ENCODE results near the gene CRMP1. TPM values are rescaled to one million over a fixed set of nuclear protein-coding genes. Genes with fewer than 3 reads are reported as not detected.

The CRMP1 gene
- total RNA-seq, 3 donors from 2014 or later (not counting 1 experiment from before 2014, with no cell fraction given) = not detected

GRCh38 chr4:5933996-5934831 is 41.3 kb upstream of the CRMP1 start:
- Histone ChIP-seq H3K27me3 (ENCODE audit: control insufficient read depth, insufficient read depth, low read length) (peaks cover 3% of the 10 kb centered on the region), H3K4me1 (ENCODE audit: control insufficient read depth, insufficient read depth, low read length) (no peaks in the 10 kb centered on the region), H3K4me3 (ENCODE audit: low read length) (no peak overlapping the region), H3K27ac (ENCODE audit: low read length) (no peak overlapping the region), H3K9me3 (ENCODE audit: control insufficient read depth, insufficient read depth, low read length) (no peaks in the 10 kb centered on the region), H3K36me3 (ENCODE audit: control insufficient read depth, insufficient read depth, low read length) (no peaks in the 10 kb centered on the region)
- no peak for DNase-seq
- intact Hi-C loops (cut with micrococcal nuclease) = no loop called here
- no peak overlapping the region for H3K27ac Mint-ChIP-seq
- peaks cover under 1 to 4% of the 10 kb centered on the region in 2 donors for H3K27me3 Mint-ChIP-seq (ENCODE audit: low read depth in 2 of 2)
- no peak for TF ChIP-seq CTCF (IDR thresholded peaks at IDR 0.05)
- ATAC-seq = no peak
- no peaks in the 10 kb centered on the region for H3K4me1 Mint-ChIP-seq
- H3K36me3 Mint-ChIP-seq = no peaks in the 10 kb centered on the region
- H3K9me3 Mint-ChIP-seq = no peaks in the 10 kb centered on the region
- WGBS (ENCODE audit: insufficient coverage) = 78% methylated on average over 14 of the region's 16 CpGs
- no peak overlapping the region for H3K4me3 Mint-ChIP-seq

- intact Hi-C loops (cut with micrococcal nuclease) = no loop called here
- H3K9me3 Mint-ChIP-seq = no peaks in the 10 kb centered on the region
- H3K36me3 Mint-ChIP-seq = no peaks in the 10 kb centered on the region
- no peak overlapping the region for H3K4me3 Mint-ChIP-seq
- peaks cover 0 to 4% of the 10 kb centered on the region in 2 donors for H3K27me3 Mint-ChIP-seq (ENCODE audit: low read depth in 2 of 2)
- no peaks in the 10 kb centered on the region for H3K9me3 ChIP-seq (ENCODE audit: control insufficient read depth, insufficient read depth, low read length)
- 76% methylated on average over 3 of the region's 4 CpGs for WGBS (ENCODE audit: insufficient coverage)
- H3K4me3 ChIP-seq (ENCODE audit: low read length) = no peak overlapping the region
- TF ChIP-seq CTCF (IDR thresholded peaks at IDR 0.05) = no peak
- peaks cover 3% of the 10 kb centered on the region for H3K27me3 ChIP-seq (ENCODE audit: control insufficient read depth, insufficient read depth, low read length)
- H3K27ac ChIP-seq (ENCODE audit: low read length) = no peak overlapping the region
- H3K4me1 ChIP-seq (ENCODE audit: control insufficient read depth, insufficient read depth, low read length) = no peaks in the 10 kb centered on the region
- no peak for ATAC-seq
- H3K27ac Mint-ChIP-seq = no peak overlapping the region
- H3K36me3 ChIP-seq (ENCODE audit: control insufficient read depth, insufficient read depth, low read length) = no peaks in the 10 kb centered on the region
- H3K4me1 Mint-ChIP-seq = no peaks in the 10 kb centered on the region
- DNase-seq = no peak
Observed at GRCh38 chr4:5933116-5933515, 40.2 kb upstream of the CRMP1 start.

- Histone ChIP-seq H3K4me3 (ENCODE audit: low read length) (no peak overlapping the region), H3K9me3 (ENCODE audit: control insufficient read depth, insufficient read depth, low read length) (no peaks in the 10 kb centered on the region), H3K27ac (ENCODE audit: low read length) (no peak overlapping the region), H3K36me3 (ENCODE audit: control insufficient read depth, insufficient read depth, low read length) (no peaks in the 10 kb centered on the region), H3K27me3 (ENCODE audit: control insufficient read depth, insufficient read depth, low read length) (peaks cover 3% of the 10 kb centered on the region), H3K4me1 (ENCODE audit: control insufficient read depth, insufficient read depth, low read length) (no peaks in the 10 kb centered on the region)
- Mint-ChIP-seq H3K27ac (no peak overlapping the region), H3K9me3 (no peaks in the 10 kb centered on the region), H3K4me3 (no peak overlapping the region), H3K4me1 (no peaks in the 10 kb centered on the region), H3K27me3 (ENCODE audit: low read depth in 2 of 2) (peaks cover 0 to 4% of the 10 kb centered on the region in 2 donors), H3K36me3 (no peaks in the 10 kb centered on the region)
- no peak for TF ChIP-seq CTCF (IDR thresholded peaks at IDR 0.05)
- intact Hi-C loops (cut with micrococcal nuclease) = no loop called here
- DNase-seq = no peak
- WGBS (ENCODE audit: insufficient coverage) = 74% methylated on average over 12 of the region's 12 CpGs
- ATAC-seq = no peak
Observed at GRCh38 chr4:5932035-5932568, 39.2 kb upstream of the CRMP1 start.
